Astrocyte (in vitro differentiated cells and primary cell): ENCODE results near the gene HTR5A.

Source experiments
- CTCF ChIP-seq: IDR thresholded peaks from 2 replicates; pipeline ENCODE4 v1.5.1; 2011; ENCODE audit warnings: low read depth, mild to moderate bottlenecking, inconsistent platforms, low read length, moderate library complexity; ENCODE audit not compliant: insufficient read depth
- EZH2 ChIP-seq: IDR thresholded peaks from 2 replicates; pipeline ENCODE4 v1.6.1; 2012; ENCODE audit warnings: mild to moderate bottlenecking, low read length, inconsistent platforms; ENCODE audit not compliant: insufficient read depth

GRCh38 chr7:155129186-155129585 is 59.1 kb downstream of the HTR5A start:
- TF ChIP-seq CTCF (no peak), EZH2 (no peak)
